NCI-H526 treated with DMSO at 0.1 percent for 48 hours (cell line): Measurements from ENCODE around the gene RGR.
"Not testable (repeated sequence)": the region's sequence is repeated elsewhere in the genome, so short reads cannot be mapped to it uniquely, and the experiment has no call there.

Experiments used
- DNase-seq: peaks from one replicate; lab custom pipeline; 2025; lab: John Stamatoyannopoulos, UW

The RGR gene

DNA sequence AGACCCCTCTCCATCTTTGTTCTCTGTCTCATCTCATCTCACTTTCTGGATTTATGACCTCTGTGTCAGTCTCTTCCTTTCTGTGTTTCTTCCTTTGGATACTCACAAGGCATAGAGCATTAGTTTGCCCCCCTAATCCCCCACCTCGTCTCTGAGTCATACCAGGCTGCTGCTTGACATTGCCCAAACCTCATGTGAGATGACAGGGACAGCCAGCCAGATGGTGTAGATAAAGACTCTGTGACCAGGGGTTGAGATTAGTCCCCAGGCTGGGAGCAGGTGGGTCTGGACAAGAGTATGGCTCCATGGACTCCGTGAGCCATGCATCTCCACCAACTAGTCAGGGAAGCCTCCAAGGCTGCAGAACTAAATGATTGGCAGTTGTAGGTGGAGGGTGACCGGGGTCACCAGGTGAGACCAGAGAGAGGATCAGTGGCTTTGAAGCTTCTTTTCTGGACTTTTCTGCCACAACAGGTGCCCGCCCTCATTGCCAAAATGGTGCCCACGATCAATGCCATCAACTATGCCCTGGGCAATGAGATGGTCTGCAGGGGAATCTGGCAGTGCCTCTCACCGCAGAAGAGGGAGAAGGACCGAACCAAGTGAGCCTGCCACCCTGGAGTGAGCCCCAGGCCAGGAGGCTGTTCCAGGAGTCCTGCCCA is 13.3 kb downstream of the RGR start:
- DNase-seq: no peak

DNA sequence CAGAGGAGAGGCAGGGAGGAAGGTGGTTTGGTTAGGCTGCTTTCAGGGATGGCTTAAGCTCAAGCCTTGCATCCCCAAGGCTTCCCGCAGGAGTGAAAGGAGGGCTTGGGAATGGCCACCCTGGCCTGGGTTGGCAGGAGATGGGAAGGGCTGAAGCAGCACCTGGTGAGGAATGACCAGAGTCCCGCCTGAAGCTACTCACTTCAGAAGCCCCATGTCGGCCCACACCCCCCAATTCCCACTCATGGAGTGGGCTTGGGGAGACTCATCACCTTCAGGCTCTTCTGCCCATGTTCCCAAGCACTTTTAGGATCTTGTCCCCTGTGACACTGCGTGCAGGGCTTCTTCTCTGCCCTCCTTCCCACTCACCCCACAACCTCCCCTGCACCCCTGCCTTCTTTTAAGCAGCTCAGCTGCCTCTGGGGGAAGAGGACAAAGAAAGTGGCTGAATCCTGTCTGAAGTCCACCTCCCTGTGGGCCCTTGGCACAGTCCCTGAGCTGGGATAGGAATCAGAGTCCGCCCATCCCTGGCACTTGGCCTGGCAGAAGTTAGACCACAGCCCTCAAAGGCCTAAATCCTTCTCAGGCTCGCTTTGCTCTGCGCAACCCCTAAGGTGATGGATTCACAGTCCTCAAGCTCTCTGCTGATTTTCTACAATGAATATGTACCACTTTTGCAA is 16.5 kb downstream of the RGR start:
- no peak for DNase-seq

DNA sequence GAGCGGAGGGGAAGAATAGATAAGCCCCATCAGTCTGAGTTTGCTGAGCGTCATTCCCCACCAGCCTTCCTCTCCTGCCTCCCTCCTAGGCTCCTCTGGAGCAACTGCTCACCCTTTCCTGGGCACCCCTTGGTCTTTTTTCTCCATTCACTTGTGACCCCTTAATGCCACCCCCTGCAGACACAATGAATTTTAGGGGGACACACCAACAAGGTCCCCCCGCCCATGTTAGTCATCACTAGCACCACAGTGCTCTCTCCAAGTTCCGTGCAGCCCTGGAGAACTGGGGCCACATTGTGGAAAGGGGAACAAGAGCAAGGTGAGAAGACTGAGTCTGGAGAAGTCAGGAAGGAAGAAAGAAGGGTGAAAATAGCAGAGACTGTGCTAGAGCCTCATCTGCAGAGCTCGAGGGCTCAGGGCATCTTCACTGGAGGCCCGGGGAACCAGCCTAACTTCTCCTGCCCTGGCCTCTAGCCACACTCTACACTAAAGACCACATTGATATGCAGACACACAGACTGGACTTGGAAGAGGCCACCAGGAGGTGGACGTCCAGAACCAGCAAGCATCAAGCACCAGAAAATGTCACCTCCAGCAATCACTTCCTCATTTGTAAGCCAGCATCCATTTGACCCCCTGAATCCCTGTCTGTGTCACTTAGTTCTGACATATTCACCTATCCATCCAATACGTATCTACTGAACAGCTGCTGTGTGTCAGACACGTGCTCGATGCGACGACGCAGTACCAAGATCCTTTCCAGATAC is 17.5 kb downstream of the RGR start:
- DNase-seq: no peak

DNA sequence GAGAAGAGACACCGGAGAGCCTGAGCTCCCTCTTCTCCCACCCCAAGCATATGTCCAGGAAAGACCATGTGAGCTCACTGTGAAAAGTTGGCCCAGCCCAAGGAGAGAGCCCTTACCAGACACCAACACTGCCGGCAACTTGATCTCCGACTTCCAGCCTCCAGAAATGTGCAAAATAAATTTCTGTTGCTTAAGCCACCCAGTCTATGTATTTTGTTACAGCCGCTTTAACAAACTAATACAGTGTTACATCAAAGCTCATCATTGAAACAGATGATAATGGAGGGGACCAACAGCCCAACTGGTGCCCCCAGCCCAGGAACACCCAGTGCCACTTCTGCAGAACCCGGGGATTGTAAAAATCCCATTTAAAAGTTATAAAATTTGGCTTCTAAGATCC is 18.9 kb downstream of the RGR start:
- no peak for DNase-seq

DNA sequence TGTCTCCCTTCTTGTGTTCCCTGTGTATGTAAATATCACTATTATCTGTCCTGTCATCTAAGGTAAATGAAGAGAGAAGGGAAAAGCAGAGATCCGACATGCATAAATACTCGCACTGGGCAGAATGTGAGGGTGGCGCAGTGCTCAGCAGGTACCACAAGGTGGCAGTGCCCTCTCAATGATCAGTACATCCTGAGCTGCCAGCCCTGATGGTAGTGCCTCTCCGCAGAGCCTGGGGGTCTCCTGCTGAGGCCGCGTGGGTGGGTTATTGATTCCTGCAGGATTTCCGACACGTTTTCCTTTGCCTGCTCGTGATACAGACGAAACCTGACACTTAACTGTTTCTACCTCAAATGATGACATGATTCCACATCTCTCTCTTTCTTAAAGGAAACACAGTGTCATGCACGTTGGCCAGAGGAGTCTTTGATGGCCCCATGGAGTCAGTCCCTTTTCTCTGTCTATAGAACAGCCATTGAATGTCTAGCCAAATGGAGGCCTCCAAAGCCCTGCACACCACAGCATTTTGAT is 19.8 kb downstream of the RGR start:
- peak; percentile 81 for DNase-seq

DNA sequence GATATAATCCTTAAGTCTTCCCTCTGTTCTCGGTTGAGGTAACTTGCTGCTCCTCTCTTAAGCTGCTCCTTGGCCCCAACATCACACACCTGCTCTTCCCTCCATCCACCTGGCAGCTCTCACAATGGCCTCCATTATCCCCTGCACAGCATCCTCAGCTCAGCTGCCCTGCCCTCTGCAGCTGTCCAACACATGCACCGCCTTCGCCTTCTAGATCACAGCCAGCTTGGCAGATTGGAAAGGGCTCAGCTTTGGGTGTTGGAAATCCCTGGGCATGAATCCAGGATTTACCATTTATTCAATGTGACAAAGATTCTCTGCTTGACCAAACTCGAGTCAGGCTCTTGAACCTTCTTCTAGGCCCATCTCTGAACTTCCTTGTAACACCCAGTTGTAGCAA is 20.6 kb downstream of the RGR start:
- peak; percentile 29 for DNase-seq

DNA sequence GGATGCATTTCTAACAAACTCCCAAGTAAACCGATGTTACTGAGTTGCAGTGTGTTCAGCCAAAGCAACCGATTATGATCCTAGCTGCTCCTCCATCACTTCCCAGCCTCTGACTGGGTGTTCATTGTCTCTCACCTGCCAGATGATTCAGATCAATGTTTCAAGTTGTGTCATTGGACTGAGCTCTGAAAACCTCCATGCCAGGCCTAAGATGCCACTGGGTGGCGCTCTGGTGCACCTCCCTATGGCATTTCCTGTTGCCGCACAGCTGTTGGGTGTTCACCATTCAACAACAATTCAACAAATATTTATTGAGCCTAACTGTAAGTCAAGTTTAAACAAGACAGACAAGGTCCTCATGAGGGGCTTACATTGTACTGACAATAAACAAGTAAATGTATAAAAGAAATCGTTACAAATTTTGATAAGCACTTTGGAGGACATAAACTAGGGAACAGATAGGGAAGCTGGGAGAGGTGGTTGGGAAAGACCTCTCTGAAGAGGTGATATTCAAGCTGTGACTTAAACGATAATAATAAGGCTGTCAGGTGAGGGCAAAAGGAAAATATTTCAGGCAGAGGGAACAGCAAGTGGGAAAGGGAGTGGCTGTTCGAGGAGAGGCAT is 22.8 kb downstream of the RGR start:
- no peak for DNase-seq

DNA sequence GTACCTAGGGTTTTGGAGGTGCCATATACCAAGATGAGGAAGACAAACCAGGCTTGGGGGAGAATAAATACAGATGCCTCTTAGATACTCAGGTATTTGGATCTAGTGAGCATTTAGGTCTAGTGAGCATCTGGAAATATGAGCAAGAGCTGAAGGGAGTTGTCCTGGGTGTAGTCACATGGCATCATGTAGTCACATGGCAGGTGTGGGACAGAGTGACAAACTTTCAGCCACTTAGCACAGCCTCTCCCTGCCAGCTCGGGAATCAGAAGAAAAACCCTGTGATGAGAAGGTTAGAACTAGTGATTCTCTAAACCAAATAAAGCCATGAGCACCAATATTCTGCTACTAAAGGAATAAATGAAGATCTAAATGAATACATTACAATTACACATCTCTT is 24.3 kb downstream of the RGR start:
- no peak for DNase-seq

DNA sequence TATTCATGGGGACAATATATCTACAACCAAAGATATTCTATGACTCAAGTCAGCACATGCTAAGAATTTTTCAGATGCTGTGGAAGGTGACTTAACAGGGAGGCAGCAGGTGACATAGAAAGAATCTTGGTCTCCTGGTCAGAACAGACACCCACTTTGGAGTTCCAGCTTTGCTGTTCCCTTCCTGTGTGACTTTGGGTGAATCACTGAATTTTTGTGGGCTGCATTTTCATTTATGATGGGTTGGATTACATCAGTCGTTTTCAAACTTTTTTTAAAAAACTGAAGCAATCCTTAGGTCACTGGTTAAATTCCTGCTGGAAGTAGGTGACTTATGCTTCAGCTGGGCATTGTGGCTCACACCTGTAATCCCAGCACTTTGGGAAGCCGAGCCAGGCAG is 24.9 kb downstream of the RGR start:
- no peak for DNase-seq

DNA sequence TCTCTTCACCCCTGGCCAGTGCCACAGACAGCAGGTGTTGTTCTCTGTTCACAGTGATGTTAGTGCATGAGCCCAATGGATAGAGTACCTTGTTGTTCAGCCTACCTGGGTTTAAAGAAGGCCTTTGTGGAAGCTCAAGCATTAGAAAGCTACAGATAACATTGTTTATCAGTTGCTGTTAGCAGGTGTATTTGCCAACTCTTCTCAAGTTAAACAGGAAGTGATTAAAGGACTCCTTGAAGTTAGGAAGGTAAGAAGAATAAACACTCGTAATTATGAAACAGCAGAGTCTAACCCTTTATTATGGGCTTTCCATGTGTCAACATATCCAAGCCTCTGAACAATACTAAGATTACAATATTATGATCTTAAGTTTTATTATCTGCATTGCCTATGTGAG is 25.9 kb downstream of the RGR start:
- no peak for DNase-seq

DNA sequence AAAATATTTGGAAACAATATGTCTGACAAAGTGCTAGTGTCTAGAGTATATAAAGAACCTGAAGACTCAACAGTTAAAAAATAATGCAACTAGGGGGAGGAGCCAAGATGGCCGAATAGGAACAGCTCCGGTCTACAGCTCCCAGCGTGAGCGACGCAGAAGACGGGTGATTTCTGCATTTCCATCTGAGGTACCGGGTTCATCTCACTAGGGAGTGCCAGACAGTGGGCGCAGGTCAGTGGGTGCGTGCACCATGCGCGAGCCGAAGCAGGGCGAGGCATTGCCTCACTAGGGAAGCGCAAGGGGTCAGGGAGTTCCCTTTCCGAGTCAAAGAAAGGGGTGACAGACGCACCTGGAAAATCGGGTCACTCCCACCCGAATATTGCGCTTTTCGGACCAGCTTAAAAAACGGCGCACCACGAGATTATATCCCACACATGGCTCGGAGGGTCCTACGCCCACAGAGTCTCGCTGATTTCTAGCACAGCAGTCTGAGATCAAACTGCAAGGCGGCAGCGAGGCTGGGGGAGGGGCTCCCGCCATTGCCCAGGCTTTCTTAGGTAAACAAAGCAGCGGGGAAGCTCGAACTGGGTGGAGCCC is 35.1 kb downstream of the RGR start:
- not testable (repeated sequence) for DNase-seq

DNA sequence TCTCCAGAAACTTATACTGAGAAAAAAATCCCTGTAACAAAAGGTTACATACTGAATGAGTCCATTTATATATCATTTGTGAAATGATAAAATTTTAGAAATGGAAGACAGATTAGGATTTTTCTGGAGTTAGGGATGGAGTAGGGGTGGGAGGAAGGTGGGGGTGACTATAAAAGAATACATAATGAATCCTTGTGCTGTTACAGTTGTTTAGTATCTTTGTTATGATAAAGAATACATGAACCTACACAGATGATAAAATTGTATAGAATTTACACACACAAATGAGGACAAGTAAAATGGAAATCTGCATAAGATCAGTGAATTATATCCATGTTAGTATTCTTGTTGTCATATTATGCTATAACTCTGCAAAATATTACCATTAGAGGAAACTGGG is 41.8 kb downstream of the RGR start:
- no peak for DNase-seq

DNA sequence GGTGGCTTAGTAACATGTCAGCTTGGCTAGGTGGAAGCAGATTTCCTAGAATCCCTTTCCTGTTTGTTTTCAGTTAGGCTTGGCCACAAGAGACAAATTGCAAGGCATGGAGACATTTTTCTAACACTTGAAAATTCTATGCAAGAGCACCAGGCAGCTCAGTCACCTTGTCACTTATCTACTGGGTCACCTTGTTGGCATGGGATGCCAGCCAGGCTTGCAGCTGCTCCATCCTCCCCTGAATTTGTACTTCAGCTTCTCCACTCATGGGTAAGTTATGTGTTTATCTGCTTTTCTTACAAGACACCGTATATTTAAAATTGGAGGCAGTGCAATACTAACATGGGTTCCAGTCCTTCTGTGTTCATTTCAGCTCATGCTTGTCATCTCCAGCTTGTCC is 43.3 kb downstream of the RGR start:
- DNase-seq: no peak

DNA sequence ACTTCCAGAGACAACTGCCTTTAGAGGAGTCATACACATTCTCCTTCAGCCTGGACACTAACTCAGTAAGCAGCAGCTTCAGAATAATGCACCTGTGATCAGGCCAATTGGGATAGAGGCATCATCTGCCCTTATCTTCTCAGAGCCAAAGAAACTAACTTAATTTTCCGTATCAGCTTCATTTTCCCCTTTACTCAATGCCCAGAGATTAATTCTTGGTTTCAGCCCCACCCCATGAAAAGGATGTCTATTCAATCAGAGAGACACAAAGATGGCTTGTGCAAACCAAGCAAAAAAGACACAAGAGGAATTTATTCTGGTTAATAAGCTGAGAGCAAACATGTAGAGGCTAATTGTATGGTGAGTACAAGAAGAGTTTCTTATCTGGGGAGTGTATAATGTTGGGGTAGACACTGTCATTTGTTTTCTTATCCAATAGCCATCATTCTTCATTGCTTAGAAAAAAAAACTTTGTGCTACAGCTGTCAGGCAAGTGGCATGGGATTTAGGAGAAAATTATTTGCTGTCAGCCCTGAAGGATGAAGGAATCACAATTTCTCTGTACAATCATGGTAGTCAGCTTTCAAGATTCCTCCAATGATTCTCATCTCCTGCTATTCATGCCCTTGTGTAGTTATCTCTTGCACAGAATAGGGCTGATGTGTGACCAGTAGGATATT is 44.8 kb downstream of the RGR start:
- DNase-seq: no peak

DNA sequence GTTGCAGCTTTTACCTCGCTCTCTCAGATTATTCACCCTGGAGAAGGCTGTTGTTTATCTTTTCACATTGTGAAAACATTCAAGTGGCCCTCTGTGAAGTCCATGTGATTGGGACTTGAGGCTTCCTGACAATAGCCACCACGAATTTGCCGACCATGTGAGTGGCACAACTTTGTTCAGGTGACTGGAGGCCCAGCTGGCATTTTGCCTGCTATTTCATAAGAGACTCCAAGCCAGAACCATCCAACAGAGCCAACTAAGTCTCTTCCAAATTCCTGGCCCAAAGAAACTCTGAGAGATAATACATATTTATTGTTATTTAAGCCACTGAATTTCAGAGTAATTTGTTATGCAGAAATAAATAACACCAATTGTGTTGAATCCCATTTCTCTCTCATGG is 45.4 kb downstream of the RGR start:
- DNase-seq: no peak

DNA sequence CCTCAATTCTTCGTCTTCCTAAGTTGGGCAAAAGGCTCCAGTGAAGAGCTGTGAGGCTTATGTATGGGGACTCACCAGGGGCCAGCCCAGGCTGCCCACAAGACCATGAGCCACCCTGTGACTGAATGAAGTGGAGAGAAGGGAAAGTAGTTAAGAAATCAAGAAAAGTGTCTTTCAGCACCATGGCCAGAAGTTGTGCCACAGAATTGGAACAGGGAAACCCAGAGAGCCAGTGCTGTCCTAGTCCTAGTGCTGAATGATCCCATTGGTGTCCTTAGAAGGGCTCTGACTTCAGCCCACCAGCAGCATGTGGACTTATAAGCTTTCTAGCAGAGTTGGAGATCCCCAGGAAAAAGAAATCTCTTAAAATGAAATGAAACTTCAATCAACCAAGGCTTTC is 46.5 kb downstream of the RGR start:
- no peak for DNase-seq

DNA sequence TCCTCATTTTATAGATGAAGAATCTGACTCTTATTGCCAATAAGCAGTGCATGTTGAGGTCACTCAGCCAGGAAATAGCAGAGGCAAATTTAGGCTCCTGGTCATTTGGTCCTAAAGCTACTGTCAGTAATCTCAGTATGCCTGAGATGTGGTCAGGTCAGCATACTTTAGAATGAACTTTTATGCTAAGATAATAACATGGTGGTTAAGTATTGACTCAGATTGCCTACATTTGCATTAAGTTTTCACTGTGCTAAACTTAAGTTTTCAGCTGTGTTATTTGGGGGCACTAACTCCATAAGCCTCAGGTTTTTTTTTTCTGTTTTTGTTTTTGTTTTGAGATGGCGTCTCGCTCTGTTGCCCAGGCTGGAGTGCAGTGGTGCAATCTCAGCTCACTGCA is 47.6 kb downstream of the RGR start:
- no peak for DNase-seq

DNA sequence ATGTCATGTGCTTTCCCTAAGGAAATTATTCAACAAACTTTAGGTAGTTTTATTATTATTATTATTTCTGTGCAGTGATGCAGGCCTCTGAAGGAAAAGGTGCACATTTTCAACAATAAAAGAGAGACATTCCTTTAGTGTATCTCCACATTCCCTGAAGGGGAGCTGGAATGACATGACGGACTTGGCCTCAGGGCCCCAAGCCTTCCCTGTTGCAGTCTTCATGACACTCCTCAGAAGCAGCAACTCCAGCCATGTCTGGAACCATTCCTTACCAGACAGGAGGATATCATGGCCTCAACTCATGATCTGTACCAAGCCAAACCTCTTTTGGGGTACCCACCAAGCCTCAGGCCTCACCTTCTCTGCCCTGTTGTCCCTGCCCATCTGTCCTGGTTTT is 48.3 kb downstream of the RGR start:
- DNase-seq: no peak

DNA sequence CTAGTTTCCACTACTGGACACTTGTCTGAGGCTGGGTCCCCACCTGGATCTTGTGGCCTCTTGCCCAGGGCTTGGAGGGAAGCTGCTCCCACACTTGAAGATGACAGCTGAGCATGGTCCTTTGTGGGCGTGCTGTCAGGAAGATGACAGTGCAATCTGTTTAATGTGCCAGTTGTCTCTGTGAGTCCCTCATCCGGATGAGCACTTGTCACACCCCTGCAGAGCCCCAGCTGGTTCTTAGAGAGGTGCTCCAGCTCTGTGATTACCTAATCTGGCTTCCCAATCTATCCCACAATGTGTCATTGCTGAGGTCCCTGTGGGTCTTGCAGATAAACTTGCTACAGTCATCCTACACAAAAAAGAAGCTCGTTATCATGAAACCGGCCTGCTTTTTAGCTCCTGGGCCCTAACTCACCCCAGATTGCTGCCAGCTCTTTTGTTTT is 48.7 kb downstream of the RGR start:
- DNase-seq: no peak

DNA sequence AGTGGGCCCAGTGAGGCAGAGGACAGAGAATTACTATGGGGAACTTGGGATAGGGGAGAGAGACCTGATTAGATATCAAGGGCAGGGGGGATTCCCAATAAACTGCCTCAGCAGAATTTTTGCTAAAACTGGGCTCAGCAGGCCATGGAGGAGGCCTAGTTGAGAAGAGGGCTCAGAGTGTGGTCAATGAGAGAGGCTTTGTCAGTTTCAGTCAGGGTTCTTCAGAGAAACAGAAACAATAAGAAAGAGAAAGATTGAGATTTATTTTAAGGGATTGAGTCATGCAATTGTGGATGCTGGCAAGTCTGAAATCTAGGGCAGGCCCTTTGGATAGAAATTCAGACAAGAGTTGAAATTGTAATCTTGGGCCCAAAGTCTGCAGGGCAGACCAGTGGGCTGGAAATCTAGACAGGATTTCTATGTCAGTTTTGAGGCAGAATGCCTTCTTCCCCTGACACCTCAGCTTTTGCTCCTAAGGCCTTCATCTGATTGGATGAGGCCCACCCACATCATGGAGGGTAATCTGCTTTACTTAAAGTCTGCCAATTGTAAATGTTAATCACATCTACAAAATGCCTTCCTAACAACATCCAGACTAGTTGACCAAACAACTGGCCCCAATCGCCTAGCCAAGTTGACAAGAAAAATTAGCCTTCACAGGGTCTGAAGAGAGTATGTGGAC is 50.1 kb downstream of the RGR start:
- no peak for DNase-seq
